Neural crest cell (in vitro differentiated cells): ENCODE data around the gene ARHGAP15. TPM values are rescaled to one million over a fixed set of nuclear protein-coding genes. Genes with fewer than 3 reads are reported as not detected.

Source experiments
- DNase-seq: peaks from one replicate; pipeline ENCODE4 v3.0.0; 2021; ENCODE audit warnings: low read depth, mixed read lengths, low spot score
- H3K27ac Mint-ChIP-seq: one replicate; pipeline ENCODE4 v1.8.0; 2021; ENCODE audit warnings: mild to moderate bottlenecking, mixed read lengths; ENCODE audit not compliant: unreplicated experiment
- H3K27me3 Mint-ChIP-seq: 2 replicates; pipeline ENCODE4 v1.8.0; 2021; ENCODE audit warnings: low read depth, mild to moderate bottlenecking, mixed read lengths
- H3K36me3 Mint-ChIP-seq: 2 replicates; pipeline ENCODE4 v1.8.0; 2021; ENCODE audit warnings: low read depth, mild to moderate bottlenecking, mixed read lengths
- H3K4me1 Mint-ChIP-seq: 2 replicates; pipeline ENCODE4 v1.8.0; 2021; ENCODE audit warnings: mixed read lengths
- H3K4me3 Mint-ChIP-seq: one replicate; pipeline ENCODE4 v1.8.0; 2021; ENCODE audit warnings: mild to moderate bottlenecking, mixed read lengths
- H3K9me3 Mint-ChIP-seq: 2 replicates; pipeline ENCODE4 v1.8.0; 2021; ENCODE audit warnings: mixed read lengths
- total RNA-seq: library from RNA; stranded (reverse); gene quantifications from 2 replicates; pipeline ENCODE4 v1.2.1, GENCODE V29; 2021
- TF ChIP-seq, protein P1 (sequence below): fragments of 200-600 bp; sonication (generic); conservative IDR thresholded peaks from 2 replicates; pipeline ENCODE4 v1.5.0; 2021; ENCODE audit warnings: antibody characterized with exemption, mild to moderate bottlenecking

ARHGAP15 gene
- total RNA-seq, 1 donor from 2014 or later: 2.8 TPM

DNA sequence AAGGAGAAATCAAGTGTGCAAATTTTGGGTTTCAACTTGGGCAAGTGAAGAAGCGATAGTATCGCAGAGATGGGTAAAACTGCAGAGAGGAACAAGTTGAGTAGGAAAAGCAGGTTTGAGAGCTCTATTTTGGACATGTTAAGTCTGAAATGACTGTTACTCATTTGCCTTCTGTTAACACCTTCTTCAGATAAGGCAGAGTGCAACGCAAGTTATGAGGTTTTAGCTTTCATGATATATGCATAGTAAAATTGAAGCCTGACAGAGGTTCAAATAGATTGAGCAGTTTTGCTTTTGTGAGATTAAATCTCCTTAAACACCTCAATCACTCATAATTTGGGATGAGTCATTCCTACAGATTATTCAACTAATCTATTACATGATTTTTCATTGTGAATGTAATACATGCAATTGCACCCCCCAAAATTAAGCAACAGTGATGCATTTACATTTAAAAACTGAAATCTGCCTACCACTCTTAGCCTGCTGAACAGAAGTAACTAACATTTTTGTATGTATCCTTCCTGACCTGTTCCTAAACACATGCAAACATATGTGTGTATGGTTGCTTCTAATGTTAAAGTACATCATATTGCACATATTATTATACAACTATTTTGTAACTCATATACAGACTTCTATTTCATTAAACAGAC lies 575.4 kb downstream of the ARHGAP15 start:
- DNase-seq: no peak
- no peaks in the 10 kb centered on the region for H3K4me1 Mint-ChIP-seq
- H3K4me3 Mint-ChIP-seq: no peak overlapping the region
- TF ChIP-seq, protein P1, sequence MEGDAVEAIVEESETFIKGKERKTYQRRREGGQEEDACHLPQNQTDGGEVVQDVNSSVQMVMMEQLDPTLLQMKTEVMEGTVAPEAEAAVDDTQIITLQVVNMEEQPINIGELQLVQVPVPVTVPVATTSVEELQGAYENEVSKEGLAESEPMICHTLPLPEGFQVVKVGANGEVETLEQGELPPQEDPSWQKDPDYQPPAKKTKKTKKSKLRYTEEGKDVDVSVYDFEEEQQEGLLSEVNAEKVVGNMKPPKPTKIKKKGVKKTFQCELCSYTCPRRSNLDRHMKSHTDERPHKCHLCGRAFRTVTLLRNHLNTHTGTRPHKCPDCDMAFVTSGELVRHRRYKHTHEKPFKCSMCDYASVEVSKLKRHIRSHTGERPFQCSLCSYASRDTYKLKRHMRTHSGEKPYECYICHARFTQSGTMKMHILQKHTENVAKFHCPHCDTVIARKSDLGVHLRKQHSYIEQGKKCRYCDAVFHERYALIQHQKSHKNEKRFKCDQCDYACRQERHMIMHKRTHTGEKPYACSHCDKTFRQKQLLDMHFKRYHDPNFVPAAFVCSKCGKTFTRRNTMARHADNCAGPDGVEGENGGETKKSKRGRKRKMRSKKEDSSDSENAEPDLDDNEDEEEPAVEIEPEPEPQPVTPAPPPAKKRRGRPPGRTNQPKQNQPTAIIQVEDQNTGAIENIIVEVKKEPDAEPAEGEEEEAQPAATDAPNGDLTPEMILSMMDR: no peak
- no peak overlapping the region for H3K27ac Mint-ChIP-seq
- no peaks in the 10 kb centered on the region for H3K27me3 Mint-ChIP-seq
- H3K36me3 Mint-ChIP-seq: peaks cover 7% of the 10 kb centered on the region
- peaks cover 7% of the 10 kb centered on the region for H3K9me3 Mint-ChIP-seq

DNA sequence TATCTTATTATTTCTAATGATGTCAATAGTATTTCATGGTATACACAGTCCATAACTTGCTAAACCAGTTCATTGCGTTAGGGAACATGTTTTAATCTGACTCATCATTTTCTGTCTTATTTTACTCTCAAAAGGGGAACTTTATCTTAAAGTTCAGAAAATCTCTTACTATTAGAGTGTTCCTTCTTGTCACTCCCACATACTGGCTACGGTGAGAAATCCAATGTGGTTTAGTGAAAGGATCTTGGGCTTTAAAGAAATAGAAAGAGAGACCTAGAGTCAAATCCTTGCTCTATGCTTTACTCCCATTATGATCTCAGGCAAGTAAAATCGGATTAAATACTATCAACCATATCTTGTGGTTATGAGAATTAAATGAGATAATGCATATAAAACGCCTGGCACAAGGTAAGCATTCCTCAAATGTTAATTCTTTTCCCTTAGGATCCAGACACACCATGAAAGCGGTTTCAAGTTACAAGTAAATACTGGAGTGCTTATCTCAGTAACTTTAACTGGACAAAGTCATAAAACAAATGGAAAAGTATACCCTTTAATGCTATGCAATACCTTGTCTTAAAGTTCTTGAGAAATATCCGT lies 576.0 kb downstream of the ARHGAP15 start:
- no peaks in the 10 kb centered on the region for H3K4me1 Mint-ChIP-seq
- peaks cover 7% of the 10 kb centered on the region for H3K9me3 Mint-ChIP-seq
- H3K27ac Mint-ChIP-seq: no peak overlapping the region
- no peak for DNase-seq
- no peak overlapping the region for H3K4me3 Mint-ChIP-seq
- no peaks in the 10 kb centered on the region for H3K27me3 Mint-ChIP-seq
- TF ChIP-seq, protein P1: no peak
- peaks cover 7% of the 10 kb centered on the region for H3K36me3 Mint-ChIP-seq

DNA sequence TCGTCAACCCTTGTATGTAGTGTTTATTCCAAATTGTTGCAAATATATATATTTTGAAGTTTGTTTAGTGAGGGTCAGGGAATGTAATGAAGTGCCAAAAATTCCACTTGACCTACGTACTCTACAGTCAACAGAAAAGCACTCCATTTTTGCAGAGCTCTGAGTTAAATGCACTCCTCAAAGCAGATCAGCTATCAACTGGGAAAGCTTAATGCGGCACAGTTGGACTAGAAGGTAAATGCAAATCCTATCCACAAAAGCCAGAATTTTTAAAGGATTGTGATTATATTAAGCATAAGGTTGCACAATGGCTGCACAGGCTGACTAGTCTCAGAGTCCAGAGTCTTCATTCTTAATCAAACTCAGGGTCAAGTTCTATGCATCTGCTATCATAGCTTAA lies 577.1 kb downstream of the ARHGAP15 start:
- no peak overlapping the region for H3K4me3 Mint-ChIP-seq
- no peaks in the 10 kb centered on the region for H3K4me1 Mint-ChIP-seq
- DNase-seq: no peak
- peaks cover 14% of the 10 kb centered on the region for H3K9me3 Mint-ChIP-seq
- peaks cover 7% of the 10 kb centered on the region for H3K36me3 Mint-ChIP-seq
- TF ChIP-seq, protein P1: no peak
- H3K27me3 Mint-ChIP-seq: no peaks in the 10 kb centered on the region
- no peak overlapping the region for H3K27ac Mint-ChIP-seq

DNA sequence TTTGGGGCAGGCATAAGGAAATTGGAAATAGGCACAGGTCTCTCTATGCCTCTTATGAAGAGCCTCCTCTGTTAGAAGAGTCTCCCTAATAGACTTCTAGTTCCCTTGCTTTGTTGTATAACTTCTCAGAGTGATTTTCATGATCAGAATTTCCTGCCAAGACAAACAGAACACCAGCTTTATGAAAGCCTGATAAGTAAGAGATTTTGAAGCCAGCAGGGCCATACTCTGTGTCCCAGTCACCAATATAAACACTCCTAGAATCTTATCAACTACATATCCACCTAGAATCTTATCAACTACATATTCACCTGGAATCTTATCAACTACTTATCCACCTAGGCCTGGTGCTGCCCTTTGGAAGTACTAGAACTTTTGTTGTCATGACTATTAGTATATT lies 579.5 kb downstream of the ARHGAP15 start:
- Mint-ChIP-seq H3K36me3 (peaks cover 10% of the 10 kb centered on the region), H3K4me1 (no peaks in the 10 kb centered on the region), H3K9me3 (peaks cover 19% of the 10 kb centered on the region), H3K27ac (no peak overlapping the region), H3K27me3 (no peaks in the 10 kb centered on the region), H3K4me3 (no peak overlapping the region)
- no peak for DNase-seq
- TF ChIP-seq, protein P1: no peak

DNA sequence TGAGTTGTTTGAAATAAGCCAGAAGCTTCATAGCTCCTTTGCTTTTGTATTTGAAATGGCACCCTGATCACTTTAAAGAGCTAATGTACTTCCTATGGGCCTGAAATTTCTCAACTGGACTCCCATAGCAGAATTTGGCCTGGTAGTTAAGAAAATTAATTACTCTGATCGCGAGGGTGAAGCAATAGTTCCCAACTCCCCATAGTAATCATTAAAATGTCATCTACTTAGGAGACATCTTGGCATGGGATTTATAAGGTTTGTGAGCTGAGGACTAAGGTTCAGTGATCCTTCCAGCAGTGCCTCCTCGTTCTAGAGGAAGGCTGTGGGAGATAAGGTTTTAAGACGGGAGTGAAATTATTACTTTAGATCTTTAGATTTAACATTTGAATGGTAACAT lies 581.0 kb downstream of the ARHGAP15 start:
- Mint-ChIP-seq H3K4me3 (no peak overlapping the region), H3K9me3 (peaks cover 24% of the 10 kb centered on the region), H3K36me3 (peaks cover 13% of the 10 kb centered on the region), H3K4me1 (no peaks in the 10 kb centered on the region), H3K27me3 (no peaks in the 10 kb centered on the region), H3K27ac (no peak overlapping the region)
- no peak for DNase-seq
- TF ChIP-seq, protein P1: no peak
